GM18511 (cell line): ENCODE results near the gene LMAN2.
A peak's percentile ranks its signal among the peaks of the same experiment; 100 is the strongest.

Experiments used
- ATAC-seq: cut with Tn5 transposase; IDR thresholded peaks from one replicate; pipeline ENCODE4 v1.9.1; 2021; ENCODE audit warnings: mild to moderate bottlenecking, moderate library complexity; ENCODE audit not compliant: unreplicated experiment

The LMAN2 gene, protein sequence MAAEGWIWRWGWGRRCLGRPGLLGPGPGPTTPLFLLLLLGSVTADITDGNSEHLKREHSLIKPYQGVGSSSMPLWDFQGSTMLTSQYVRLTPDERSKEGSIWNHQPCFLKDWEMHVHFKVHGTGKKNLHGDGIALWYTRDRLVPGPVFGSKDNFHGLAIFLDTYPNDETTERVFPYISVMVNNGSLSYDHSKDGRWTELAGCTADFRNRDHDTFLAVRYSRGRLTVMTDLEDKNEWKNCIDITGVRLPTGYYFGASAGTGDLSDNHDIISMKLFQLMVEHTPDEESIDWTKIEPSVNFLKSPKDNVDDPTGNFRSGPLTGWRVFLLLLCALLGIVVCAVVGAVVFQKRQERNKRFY

DNA sequence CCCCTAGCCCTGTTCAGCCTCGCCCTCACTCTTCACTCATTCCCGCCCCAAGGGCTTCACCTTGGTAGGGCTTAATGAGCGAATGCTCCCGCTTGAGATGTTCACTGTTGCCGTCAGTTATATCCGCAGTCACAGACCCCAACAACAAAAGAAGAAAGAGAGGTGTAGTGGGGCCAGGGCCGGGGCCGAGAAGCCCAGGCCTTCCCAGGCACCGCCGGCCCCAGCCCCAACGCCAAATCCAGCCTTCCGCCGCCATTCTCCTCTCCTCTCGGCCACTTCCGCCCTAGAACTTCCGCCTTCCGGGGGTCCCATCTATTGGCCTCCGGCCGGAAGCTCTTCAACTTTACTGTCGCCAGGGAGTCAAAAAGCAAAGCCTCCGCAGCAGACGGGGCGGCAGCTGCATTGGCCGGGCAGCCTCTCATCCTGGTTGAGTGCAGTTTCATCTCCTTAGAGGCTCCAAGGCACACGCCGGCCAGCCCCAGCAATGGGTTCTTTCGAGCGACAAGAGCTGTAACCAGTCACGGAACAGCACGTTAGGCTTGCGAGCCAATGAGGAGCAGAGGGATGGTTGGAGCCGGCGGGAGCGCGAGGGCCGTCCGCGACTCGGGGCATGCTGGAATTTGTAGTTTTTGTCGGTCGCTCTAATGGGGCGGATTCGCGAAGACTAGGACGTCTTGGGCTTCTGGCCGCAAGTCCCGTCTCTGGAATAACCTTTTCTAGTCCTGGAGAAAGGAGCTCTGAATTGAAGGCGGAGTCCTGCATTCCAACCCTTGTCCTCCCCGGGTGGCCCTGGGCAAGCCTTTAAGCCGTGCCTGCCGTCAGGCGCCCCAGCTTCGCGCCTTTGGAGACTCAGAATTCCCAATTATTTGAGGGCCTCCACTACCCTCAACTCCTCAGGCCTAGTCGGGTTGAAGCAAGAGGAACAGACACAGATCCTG lies at the start of gene LMAN2:
Gene LMAN2 (minus strand): TSS at position 277 of the 938 bp plus-strand sequence. CDS start 21 bp downstream, at position 256.
- ATAC-seq, result peak; percentile 96

DNA sequence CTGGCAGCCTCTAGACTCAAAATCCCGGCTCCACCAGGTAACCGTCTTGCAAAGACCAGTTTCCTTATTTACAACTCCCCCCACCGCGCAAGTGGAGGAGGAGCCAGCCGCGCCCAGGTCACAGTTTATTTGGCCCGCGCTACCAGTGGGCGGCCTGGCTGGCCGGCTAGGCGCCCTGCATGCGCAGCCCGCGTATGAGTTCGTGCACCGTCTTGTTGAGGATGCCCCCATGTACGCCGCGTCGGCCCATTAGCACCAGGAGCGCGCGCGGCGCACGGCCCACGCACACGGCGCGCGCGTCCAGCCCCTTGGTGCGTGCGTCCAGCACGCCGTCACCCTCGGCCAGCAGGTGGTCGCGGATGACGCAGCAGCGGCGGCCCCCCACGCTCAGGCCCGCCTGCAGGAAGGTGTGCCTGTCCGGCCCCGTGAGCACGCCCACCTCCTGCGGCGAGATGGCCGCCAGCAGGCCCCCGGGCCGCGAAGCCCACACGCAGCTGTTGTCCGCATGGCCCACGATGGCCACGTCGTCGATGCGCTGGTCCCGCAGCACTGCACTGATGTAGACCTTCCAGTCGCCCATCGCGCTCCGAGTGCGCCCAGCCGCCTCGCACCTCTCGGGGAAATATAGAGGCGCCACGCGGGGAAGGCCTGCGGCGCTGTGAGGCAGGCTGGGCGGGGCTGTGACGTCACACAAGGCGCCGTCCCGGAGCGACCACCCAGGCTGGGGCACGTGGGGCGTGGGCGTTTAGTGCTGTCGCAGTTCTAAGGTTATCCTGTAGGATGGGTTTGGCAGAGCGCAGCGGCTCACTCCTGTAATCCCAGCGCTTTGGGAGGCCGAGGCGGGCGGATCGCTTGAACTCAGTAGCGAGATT lies 48.8 kb upstream of the LMAN2 start, which contains the start of gene PFN3:
Gene PFN3 (minus strand): TSS at position 665 of the 872 bp plus-strand sequence. CDS start 85 bp downstream, at position 580.
- no peak for ATAC-seq

DNA sequence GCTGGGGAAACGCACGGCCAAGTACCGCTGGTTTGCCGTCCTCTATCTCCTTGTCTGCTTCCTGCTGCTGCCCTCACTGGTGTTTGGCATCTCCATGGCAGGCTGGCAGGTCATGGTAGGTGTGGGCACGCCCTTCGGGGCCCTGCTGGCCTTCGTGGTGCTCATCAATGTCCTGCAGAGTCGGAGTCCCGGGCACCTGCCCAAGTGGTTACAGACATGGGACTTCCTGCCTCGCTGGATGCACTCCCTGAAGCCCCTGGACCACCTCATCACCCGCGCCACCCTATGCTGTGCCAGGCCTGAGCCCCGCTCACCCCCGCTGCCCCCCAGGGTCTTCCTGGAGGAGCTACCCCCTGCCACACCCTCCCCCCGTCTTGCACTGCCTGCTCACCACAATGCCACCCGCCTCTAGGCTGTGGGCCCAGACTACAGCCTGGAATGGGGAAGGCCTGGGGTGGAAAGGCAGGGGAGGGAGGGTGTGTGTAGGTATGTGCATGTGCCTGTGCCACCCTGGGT lies 46.5 kb upstream of the LMAN2 start:
- no peak for ATAC-seq

DNA sequence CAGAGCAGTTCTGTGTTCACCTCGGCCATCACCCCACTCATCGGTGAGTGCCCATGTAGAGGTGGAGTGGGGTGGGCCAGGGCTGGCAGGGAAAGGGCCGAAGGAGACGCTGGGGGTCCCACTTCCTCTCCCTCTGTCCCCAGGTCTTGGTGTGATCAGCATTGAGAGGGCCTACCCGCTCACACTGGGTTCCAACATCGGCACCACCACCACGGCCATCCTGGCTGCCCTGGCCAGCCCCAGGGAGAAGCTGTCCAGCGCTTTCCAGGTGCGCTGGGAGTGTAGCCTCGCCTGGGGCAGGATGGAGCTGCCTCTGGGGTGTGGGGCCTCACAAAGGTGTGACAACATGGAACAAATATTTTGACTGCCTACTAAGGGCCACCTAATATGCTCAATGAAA lies 45.3 kb upstream of the LMAN2 start:
- no peak for ATAC-seq

DNA sequence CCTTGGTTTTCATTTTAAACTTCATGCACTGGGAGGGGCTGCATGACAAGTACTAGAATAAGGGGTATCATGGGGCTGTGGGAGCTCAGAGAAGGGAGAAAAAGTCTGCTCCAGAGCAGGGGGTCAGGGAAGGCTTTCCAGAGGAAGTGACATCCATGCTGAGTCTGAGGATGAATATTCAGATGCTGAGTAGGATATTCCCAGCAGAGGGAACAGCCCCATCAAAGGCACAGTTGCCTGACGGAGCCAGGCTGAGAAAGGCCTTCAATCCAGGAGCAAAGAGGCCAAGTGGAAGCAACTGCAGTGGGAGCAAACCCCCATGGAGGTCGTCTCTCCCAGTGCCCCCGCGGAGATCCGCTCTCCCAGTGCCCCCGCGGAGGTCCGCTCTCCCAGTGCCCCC lies 44.6 kb upstream of the LMAN2 start:
- no peak for ATAC-seq

DNA sequence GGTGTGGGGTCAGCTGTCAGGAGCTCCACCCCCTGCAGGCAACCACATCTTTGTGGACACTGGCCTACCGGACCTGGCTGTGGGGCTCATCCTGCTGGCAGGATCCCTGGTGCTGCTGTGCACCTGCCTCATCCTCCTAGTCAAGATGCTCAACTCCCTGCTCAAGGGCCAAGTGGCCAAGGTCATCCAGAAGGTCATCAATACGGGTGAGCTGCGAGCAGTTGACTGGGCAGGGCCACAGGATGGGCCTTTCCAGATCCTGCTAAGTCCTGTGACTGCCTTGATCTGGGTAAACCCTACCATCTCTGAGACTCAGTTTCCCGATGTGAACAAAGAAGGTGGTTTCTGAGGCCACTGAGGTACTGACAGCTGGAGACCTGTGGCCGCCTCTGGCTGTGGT lies 42.5 kb upstream of the LMAN2 start:
- ATAC-seq, result no peak

DNA sequence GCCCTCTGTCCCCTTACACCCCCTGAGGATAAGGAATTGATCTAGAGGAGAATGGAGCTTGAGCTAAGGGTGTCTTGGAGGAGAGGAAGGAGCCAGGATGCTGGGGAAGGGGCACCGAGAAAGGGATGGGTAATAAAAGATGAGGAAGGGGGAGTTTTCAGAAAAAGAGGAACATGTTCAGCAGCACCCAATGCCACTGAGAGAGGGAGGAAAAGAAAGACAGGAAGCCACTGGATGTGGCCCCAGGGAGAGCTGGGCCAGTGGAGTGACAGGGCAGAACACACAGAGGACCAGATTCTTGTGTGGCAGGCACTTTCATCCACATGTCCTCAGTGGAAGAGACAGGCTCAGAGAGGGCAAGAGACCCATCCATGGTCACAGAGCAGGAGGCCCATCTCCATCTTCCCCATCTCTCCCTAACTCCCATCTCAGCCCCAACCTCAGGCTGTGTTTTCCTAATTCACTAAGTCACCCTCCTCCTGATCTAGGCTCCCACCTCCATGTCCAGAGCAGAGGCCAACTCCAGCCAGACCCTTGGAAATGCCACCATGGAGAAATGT lies 41.8 kb upstream of the LMAN2 start:
- no peak for ATAC-seq

DNA sequence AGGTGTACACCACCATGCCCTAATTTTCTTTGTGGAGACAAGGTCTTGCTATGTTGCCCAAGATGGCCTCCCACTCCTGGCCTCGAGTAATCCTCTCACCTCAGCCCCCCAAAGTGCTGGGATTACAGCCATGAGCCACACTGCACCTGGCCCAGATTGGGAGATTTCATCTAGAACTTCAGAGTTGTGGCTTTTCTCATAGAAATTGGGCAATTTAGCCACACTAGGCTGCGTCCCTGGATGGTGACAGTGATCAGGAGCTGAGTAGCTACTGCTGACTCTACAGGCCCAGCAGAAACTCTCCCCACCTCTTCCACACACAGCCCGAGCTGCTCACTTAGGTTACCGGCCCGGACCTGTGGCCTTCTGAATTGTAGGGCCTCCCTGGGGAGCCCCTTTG lies 41.3 kb upstream of the LMAN2 start:
- ATAC-seq, result no peak

DNA sequence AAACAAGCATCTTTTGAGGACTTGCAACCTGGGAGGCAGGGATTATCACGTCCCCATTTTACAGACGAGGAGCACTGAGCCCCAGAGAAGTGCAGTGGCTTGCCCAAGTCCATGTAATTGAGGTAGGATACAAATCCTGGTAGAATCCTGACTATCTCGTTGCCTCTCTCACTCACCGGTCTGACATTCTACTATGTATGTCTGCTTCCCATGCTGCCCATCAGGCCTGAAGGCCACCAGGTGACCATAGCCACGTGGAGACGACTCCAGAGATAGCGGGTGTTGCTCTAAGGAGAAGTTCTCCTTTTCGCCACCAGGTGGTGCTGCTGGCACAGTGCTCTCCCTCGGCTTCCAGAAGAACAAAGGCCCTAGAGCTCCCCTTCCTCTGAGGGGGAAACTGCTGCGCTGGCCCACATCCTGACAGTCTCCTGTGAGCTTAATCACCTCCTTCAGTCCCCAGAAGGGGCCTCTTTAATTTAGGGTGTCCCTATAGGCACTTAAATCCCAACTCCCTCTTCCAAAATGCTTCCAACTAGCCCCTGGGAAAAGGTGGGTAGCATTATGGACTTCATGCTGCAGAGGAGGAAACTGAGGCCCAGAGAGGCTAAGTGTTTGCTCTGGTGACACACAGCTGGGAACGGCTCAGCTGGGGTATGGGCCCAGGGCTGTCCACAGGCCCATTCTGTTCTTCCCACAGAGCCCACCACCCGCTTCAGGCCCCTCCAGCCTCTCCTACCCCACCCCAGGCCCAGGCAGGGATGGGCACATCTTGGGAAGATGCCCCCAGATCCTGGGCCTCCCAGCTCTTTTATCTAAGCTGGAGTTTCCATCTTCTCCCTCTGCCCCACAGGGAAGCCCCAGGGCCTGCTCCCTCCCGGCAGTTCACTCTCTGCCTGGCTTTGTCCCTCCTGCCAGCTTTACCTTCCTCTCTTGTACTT lies 39.2 kb upstream of the LMAN2 start:
- ATAC-seq, result peak; percentile 67

DNA sequence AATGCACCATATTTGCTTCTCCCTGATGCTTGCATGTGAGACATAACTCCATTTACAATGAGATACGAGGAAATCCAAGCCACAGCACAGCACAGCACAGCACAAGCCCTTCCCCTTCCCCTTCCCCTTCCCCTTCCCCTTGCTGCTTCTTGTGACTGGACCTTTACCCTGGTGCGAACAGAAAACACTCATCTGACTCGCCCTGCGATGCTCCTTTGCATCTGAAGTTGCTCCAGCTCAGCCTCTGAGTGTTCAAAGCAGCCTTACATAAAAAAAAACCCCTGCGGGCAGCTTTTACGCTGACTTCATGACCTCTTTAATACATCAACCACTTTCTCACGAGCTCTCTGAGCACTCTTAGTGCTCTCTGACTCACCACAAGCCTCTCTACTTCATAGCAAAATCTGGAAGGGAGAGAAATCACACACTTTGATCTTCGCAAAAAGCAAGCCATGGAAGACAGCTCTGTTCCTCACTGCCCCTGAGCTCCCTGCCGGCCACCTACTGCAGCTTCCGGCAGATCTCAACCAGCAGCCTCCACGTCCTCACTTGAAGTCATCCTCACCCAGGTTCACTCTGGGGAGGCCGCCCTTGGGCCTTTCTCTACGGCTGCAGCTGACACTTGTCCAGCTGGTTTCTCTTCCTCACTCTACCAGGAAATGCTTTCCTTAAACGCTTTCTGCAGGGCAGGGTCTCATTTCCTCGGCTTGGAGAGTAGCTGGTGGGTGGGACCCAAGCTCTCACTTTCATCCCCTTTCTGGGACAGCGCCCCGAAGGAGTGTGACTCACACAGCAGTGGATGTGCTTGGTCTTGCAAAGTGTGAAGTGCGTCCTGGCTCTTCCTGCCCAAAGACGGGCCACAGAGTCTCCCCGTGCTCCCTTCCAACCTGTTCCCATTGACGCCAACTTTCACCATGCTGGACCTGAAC lies 38.0 kb upstream of the LMAN2 start:
- ATAC-seq, result peak; percentile 51

DNA sequence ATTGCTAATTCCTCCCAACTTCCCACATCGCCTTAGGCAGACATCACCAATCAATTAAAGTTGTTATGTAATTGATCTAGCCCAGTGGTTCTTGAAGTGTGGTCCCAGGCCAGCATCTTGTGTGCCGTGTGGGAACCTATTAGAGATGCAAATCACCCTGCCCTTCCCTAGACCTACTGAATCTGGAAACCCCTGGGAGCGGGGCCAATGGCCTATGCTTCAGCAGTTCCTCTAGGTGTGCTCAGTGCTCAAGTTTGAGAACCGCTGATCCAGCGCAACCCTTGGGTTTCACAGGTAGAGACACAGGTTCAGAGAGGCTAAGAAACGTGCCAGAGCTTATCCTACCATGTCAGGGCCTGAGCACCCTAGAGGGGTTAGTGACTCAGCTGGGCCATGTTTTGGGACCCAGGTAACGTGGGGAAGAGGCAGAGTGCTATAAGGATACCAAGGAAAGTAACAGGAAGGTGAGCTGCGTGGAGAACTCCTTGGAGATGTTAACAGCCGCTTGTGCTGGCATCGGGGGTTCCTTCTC lies 37.1 kb upstream of the LMAN2 start:
- no peak for ATAC-seq

DNA sequence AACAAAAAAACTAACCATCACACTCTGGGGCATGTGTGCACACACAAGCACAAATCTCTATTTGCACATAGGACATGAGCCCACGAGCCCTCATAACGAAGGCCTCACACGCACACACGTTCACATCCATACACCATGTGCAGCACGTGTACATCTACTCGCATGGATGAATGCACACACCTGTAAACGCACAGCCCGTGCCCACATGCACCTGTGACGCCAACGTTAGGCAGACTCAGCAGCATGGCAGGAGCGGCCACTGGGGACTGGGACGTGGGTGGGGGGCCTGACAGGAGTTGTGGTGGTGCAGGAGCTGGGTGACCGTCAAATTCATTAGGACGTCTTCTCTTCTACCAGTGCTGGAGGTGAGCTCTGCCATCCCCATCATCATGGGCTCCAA lies 35.9 kb upstream of the LMAN2 start:
- no peak for ATAC-seq

DNA sequence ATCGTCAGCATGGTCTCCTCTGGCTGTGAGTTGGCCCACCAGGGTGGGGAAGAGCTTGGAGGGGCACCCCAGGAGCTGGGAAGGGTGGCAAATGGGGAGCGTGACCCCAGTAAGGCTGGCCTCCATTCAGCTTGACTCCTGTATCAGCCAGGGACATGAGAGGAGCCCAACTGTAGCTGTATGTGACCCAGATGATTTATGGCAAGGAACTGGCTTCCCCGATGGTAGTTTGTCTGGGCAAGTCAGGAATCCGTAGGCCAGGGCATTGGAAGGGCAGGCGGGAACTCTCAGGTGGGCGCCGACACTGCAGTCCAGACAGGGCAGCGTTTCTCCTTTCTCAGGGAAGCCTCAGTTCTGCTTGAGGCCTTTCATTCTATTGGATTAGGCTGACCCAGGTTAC lies 35.1 kb upstream of the LMAN2 start:
- ATAC-seq, result no peak

DNA sequence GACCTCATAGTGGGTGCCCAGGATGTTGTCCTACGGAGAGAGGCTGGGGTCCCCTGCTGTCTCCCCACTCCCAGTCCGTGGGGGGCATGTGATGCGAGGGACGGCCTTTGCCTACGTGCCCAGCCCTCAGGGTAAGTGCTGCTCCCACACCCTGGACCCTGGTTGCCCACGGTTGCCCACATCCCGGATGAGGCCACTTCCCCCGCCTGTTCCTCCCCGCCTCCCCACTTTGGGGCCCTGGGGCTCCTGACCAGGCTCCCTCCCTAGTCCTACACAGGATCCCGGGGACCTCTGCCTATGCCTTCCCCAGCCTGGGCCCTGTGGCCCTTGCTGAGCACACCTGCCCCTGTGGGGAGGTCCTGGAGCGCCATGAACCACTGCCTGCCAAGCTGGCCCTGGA lies 34.3 kb upstream of the LMAN2 start:
- ATAC-seq, result no peak

DNA sequence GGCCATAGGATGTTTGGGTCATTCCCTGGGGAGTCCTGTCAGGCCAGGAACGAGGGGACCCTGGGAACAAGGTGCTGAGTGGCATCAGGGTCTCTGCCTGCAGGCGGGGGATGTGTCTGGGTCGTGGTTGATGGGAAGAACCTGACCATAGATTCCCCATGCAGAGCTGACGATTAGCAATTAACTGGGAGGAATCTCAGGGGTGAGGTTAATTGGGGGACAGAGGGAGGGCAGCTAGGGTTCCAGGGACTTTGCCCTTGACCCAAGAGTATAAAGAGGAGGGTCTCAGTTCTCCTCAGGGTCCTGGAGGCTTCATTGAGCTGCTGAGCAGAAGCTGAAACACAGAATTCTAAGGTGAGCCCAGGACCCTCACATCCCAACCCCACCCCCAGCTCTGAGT lies 32.7 kb upstream of the LMAN2 start, which contains the start of gene SLC34A1:
Gene SLC34A1 (plus strand): TSS at position 301 of the 400 bp plus-strand sequence. CDS start 1,308 bp downstream, outside the sequence.
- no peak for ATAC-seq

DNA sequence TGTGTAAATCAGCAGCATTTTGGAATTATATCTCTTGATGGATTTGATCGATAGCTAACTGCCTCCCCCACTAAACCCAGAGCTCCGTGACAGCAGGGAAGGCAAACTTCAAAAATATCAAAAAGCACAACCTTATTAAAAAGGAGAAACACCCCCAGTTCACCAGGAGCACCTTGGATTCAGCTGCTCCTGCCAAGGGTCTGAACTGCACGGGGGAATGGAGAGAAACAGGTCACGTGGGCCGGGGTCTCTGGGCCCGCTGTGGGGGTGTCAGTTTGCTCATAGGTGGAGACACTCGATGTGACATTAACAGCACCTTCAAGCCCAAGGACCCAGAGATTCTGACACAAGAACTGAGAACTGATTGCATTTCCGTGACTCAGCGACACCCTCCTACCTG lies 31.7 kb upstream of the LMAN2 start:
- no peak for ATAC-seq

DNA sequence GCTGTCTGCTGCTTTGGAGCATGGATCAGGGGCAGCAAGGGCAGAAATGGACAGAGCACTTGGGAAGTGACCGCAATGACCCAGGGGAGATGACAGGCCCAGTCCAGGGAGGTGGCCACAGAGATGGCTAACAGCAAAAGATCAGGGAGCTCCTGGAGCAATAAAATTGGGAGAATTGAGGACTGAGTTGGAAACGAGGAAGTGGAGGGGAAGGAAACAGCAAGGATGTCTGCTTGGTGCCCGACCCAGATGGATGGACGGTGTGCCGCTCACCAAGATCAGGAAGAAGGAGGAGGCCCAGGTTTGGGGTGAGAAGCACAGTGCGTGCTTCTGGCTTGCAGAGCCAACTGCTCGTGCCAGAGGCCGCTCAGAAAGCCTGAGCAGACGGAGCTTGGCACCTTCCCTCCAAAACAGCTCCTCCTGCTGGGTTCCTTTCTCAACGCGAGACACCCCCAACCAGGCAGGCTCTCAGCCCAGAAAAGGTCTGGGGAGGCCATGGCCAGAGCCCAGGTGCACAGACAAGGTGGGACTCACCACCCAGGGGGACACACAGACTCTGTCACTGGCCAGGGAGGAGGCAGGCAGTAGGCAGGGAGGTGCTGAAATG lies 31.1 kb upstream of the LMAN2 start:
- no peak for ATAC-seq

DNA sequence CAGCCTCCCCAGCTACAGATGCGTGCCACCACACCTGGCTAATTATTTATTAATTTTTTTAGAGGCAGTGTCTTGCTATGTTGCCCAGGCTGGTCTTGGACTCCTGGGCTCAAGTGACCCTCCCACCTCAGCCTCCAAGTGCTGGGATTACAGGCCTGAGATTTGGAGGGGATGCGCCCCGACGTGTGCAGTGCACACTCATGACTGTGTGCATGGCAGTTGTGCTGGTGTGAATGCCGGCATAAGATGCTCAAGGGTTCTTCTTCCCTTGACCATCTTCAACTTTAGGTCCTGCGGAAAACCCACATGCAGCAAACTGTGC lies 29.3 kb upstream of the LMAN2 start:
- no peak for ATAC-seq
